HEK293 (cell line): ENCODE results near the gene HERC2.
"Not testable (repeated sequence)": the region's sequence is repeated elsewhere in the genome, so short reads cannot be mapped to it uniquely, and the experiment has no call there.

Experiments
- ZFP37 ChIP-seq: fragments of 450-650 bp; formaldehyde crosslinking; IDR thresholded peaks from 2 replicates; pipeline ENCODE4 v1.5.1; 2016; ENCODE audit warnings: missing biosample characterization, missing genetic modification characterization
- ZNF121 ChIP-seq: fragments of 450-650 bp; formaldehyde crosslinking; IDR thresholded peaks from 2 replicates; pipeline ENCODE4 v1.5.1; 2016; ENCODE audit warnings: missing biosample characterization, missing genetic modification characterization
- TF ChIP-seq, protein P1 (sequence below): fragments of 450-650 bp; formaldehyde crosslinking; IDR thresholded peaks from 2 replicates; pipeline ENCODE4 v1.5.1; 2016; ENCODE audit warnings: missing biosample characterization, missing genetic modification characterization, low read depth
- TF ChIP-seq, protein P2 (sequence below): fragments of 450-650 bp; formaldehyde crosslinking; IDR thresholded peaks from 2 replicates; pipeline ENCODE4 v1.5.1; 2016; ENCODE audit warnings: missing biosample characterization, missing genetic modification characterization

DNA sequence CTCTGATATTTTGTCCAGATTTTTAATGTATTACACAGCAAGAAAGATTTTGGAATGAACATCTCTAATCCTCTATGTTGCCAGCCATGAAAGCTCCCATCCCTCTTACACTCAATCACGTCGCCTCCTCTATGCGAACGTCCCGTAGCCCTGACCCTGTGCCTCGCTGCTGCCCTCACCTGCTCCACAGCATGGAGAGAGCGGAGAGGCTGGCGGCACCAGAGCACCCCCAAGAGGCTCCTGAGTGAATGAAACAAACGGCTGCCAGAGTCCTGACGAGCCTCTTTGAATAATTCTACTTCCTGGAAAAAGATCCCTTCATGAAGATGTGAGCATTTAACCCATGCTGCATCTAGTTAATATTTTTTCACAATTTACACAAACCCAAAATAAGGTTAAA, 116.3 kb downstream of the HERC2 start:
- TF ChIP-seq, protein P1, sequence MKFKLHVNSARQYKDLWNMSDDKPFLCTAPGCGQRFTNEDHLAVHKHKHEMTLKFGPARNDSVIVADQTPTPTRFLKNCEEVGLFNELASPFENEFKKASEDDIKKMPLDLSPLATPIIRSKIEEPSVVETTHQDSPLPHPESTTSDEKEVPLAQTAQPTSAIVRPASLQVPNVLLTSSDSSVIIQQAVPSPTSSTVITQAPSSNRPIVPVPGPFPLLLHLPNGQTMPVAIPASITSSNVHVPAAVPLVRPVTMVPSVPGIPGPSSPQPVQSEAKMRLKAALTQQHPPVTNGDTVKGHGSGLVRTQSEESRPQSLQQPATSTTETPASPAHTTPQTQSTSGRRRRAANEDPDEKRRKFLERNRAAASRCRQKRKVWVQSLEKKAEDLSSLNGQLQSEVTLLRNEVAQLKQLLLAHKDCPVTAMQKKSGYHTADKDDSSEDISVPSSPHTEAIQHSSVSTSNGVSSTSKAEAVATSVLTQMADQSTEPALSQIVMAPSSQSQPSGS (tag by site-specific recombination): not testable (repeated sequence)
- TF ChIP-seq ZFP37 (tag by site-specific recombination); ZNF121: not testable (repeated sequence)
- TF ChIP-seq, protein P2, sequence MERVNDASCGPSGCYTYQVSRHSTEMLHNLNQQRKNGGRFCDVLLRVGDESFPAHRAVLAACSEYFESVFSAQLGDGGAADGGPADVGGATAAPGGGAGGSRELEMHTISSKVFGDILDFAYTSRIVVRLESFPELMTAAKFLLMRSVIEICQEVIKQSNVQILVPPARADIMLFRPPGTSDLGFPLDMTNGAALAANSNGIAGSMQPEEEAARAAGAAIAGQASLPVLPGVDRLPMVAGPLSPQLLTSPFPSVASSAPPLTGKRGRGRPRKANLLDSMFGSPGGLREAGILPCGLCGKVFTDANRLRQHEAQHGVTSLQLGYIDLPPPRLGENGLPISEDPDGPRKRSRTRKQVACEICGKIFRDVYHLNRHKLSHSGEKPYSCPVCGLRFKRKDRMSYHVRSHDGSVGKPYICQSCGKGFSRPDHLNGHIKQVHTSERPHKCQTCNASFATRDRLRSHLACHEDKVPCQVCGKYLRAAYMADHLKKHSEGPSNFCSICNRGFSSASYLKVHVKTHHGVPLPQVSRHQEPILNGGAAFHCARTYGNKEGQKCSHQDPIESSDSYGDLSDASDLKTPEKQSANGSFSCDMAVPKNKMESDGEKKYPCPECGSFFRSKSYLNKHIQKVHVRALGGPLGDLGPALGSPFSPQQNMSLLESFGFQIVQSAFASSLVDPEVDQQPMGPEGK (tag by site-specific recombination): not testable (repeated sequence)
